ENCODE results near the gene KLHL40.

Gene KLHL40

GRCh38 chr3:42702982-42703694 is 17.8 kb downstream of the KLHL40 start:
- DNase-seq (ENCODE audit: low read depth in 2 of 2) = no peak

GRCh38 chr3:42703695-42704025 is 18.3 kb downstream of the KLHL40 start:
- DNase-seq (ENCODE audit: low read depth in 2 of 2) = no peak

DNA sequence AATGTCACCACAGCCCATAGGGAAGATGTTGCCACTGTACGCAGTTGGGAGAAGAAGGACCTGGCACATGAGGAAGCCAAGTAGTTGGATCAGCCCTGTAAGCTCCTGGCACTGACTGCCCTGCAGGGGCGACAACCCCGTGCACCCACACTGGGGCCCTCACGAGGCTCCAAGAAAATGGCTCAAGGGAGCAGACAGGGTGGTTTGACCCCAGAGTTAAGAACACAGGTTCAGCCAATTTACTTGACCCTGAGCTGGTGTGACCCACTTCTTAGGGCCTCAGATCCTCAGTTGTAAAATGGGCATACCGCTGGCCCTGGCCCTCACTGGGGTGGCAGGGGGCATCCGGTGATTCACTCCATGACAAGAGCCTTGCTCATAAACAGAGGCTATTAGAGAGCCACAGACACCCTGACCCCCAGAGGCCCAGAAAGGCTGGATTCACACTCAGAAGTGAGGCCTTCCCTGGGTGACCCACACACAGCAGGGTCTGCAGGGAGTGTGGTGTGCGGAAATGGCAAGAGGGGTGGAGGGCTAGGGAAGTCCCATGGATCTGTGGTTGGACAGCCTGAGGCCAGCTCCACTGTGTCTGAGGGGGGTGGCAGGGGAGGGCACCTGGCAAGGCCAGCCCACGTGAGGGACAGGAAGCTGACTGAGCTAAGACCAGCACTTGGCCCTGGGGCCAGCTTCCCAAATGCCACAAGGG is 19.0 kb downstream of the KLHL40 start:
- no peak for DNase-seq (ENCODE audit: low read depth in 2 of 2)

GRCh38 chr3:42705058-42705767 is 19.9 kb downstream of the KLHL40 start:
- no peak for DNase-seq (ENCODE audit: low read depth in 2 of 2)

GRCh38 chr3:42705962-42706585 is 20.7 kb downstream of the KLHL40 start:
- no peak for DNase-seq (ENCODE audit: low read depth in 2 of 2)

- DNase-seq (ENCODE audit: low read depth in 2 of 2) = no peak
Observed at GRCh38 chr3:42706721-42707619, 21.6 kb downstream of the KLHL40 start.

- no peak for DNase-seq (ENCODE audit: low read depth in 2 of 2)
Observed at GRCh38 chr3:42707620-42708355, 22.5 kb downstream of the KLHL40 start.

GRCh38 chr3:42708611-42709151 is 23.3 kb downstream of the KLHL40 start:
- no peak for DNase-seq (ENCODE audit: low read depth in 2 of 2)

DNA sequence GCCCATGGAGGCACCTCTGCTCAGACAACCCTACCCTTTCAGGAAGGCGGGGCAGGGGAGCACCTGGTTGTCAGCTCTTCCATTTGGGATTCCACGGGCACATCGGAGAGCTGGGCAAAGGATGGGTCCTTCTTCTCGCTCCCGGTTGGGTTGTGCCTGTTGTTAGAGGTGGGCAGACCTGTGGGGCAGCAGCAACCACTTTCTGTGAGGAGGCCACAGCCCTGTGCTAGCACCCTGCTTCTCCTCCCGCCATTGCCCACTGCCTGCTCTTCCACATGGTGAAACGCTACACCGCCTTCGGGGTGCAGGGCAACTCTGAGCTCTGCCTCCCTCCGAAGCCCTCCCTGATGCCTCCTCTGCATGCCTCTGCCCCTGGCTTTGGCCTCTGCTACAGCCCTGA is 24.3 kb downstream of the KLHL40 start:
- DNase-seq (ENCODE audit: low read depth in 2 of 2) = no peak

DNA sequence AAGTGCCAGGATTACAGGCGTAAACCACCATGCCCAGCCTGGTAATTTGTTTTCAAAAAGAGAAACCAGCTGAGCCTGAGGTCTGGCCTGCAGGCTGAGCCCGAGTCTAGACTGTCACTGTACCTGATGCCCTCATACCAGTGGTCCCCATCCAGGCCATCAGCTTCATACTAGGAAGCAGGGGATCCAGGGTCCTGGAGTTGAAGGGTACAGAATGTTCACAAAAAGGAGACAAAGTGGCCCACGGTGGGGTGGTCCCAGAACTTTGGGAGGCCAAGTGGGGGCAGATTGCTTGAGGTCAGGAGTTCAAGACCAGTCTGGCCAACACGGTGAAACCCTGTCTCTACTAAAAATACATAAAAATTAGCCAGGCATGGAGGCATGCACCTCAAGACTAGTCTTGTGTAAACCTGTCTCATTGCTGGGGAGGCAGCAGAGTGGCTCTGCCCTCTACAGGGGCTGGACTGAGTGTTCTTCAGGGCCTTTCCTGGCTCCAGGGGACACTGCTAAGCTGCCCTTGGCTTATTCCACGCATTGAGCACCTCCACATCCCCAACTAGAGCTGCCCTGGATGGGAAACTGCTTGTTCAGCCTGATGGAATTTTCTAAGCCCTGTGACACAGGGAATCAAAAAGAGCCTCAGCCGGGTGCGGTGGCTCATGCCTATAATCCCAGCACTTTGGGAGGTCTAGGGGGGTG is 25.1 kb downstream of the KLHL40 start:
- DNase-seq (ENCODE audit: low read depth in 2 of 2) = no peak

GRCh38 chr3:42711491-42712343 is 26.4 kb downstream of the KLHL40 start:
- no peak for DNase-seq (ENCODE audit: low read depth in 2 of 2)

- no peak for DNase-seq (ENCODE audit: low read depth in 2 of 2)
Observed at GRCh38 chr3:42712344-42712648, 27.0 kb downstream of the KLHL40 start.

DNA sequence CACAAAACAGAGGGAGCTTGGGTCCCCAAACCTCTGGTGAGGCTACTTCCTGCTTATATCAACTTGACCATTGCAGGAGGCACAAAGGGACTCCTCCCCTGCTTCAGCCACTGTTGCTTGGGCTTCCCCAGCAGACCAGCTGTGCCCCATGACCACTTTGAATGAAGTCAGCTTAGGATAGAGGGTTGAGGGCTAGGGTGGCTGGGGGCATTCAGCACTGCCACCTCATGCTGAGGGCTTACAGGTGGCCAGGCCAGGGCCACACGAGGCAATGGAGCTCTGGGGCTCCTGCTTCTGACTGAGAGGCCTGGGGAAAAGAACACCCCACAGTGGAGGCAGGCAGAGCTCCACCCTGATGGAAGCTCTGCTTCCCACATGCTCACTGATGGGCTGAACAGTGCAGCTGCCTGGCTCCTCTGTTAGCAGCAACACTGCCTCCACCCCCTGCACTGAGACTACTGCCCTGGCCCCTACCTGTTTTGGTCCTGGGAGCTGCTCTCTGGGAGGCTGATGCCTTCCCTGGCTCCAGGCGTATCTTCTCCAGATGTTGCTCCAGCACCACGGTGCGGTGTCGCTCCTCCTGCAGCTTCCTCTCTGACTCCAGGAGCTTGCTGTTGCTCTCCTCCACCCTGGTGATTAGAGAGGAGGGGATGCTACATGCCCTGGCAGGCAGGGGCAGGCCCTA is 27.5 kb downstream of the KLHL40 start:
- no peak for DNase-seq (ENCODE audit: low read depth in 2 of 2)

DNA sequence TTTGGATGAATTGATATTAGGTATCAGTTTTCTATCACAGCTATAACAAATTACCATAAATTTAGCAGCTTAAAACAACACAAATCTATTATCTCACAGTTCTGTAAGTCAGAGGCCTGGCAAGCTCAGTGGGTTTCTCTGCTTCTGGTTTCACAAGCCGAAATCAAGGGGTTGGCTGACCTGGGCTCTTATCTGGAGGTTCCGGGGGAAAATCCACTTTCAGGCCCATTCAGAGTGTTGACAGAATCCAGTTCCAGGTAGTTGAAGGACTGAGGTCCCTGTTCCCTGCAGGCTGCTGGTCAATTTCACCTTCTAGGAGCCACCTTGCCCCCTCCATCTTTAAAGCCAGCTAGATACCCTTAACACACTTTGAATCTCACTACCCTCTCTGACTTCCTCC is 28.4 kb downstream of the KLHL40 start:
- DNase-seq (ENCODE audit: low read depth in 2 of 2) = no peak

- no peak for DNase-seq (ENCODE audit: low read depth in 2 of 2)
Observed at GRCh38 chr3:42714171-42714852, 29.0 kb downstream of the KLHL40 start.

- no peak for DNase-seq (ENCODE audit: low read depth in 2 of 2)
Observed at GRCh38 chr3:42717306-42717705, 32.0 kb downstream of the KLHL40 start.

GRCh38 chr3:42718338-42718737 is 33.0 kb downstream of the KLHL40 start:
- no peak for DNase-seq (ENCODE audit: low read depth in 2 of 2)

- DNase-seq (ENCODE audit: low read depth in 2 of 2) = no peak
Observed at GRCh38 chr3:42719002-42719401, 33.7 kb downstream of the KLHL40 start.
